ENCODE results near the gene NR5A1.

- TF ChIP-seq REST (tag by site-specific recombination; IDR thresholded peaks at IDR 0.05) (no peak), CTCF (tag by site-specific recombination; IDR thresholded peaks at IDR 0.05) (no peak), ZNF629 (tag by site-specific recombination; IDR thresholded peaks at IDR 0.05) (no peak)
These were observed 26.1 kb downstream of the NR5A1 start for GRCh38 chr9:124481115-124481514.
